ENCODE data around the gene CTNNA3. TPM values are rescaled to one million over a fixed set of nuclear protein-coding genes. Genes with fewer than 3 reads are reported as not detected.

CTNNA3 gene
- total and polyA plus RNA-seq, 2 donors (not counting 3 experiments of a cell fraction or from before 2014, with no cell fraction given) = not detected

- Histone ChIP-seq H3K9me1 (replicated peaks; ENCODE audit: control insufficient read depth, extremely low read depth, insufficient read depth, low read length) (no peaks in the 10 kb centered on the region), H3K4me1 (ENCODE audit: control insufficient read depth, extremely low read depth, insufficient read depth, low read length) (no peaks in the 10 kb centered on the region), H2AFZ (ENCODE audit: low read depth, low read length) (no peak overlapping the region), H3K9ac (replicated peaks; ENCODE audit: extremely low read depth, insufficient read depth, low read length) (no peak overlapping the region), H3K36me3 (ENCODE audit: control insufficient read depth in 2 of 2, extremely low read depth in 1 of 2, insufficient read depth in 2 of 2, low read length in 2 of 2) (no peaks in the 10 kb centered on the region), H3K27ac (ENCODE audit: insufficient read depth, low read depth, low read length) (no peak overlapping the region), H3K4me3 (replicated peaks in 1 of 3; ENCODE audit: insufficient read depth in 1 of 3, low read depth in 1 of 3, low read length in 3 of 3) (no peak overlapping the region), H3K9me3 (replicated peaks; ENCODE audit: control insufficient read depth, insufficient read depth, low read length) (no peaks in the 10 kb centered on the region), H3K27me3 (ENCODE audit: control insufficient read depth in 2 of 2, insufficient read depth in 2 of 2, low read length in 2 of 2) (no peaks in the 10 kb centered on the region), H4K20me1 (replicated peaks; ENCODE audit: control insufficient read depth, extremely low read depth, insufficient read depth, low read length) (no peaks in the 10 kb centered on the region), H3K4me2 (ENCODE audit: insufficient read depth, low read length) (no peak overlapping the region), H3K79me2 (ENCODE audit: control insufficient read depth, insufficient read depth, low read length) (no peaks in the 10 kb centered on the region)
- CTCF ChIA-PET = no interaction called here
- intact Hi-C loops (cut with micrococcal nuclease) (no loop called here), dilution Hi-C loops (cut with MboI; ENCODE audit: extremely low pct_ligation_motif_present, low sequenced_read_pairs) (no loop called here)
- DNase-seq (ENCODE audit: low read depth, low spot score) = no peak
- POLR2A ChIA-PET = no interaction called here
- no peak for TF ChIP-seq MYC (IDR thresholded peaks at IDR 0.05; ENCODE audit: low read depth, low read length)
- no TSS peak for BruUV-seq (replicated peaks)
- no peak for FAIRE-seq
These were observed 852.6 kb downstream of the CTNNA3 start for GRCh38 chr10:66843396-66843795.

- POLR2A ChIA-PET = no interaction called here
These were observed 853.1 kb downstream of the CTNNA3 start for GRCh38 chr10:66842867-66843266.

More at GRCh38 chr10:66842867-66843266, 853.1 kb downstream of the CTNNA3 start:
- no peak for TF ChIP-seq MAX (IDR thresholded peaks at IDR 0.05; ENCODE audit: insufficient read depth, insufficient read length)
- no peak for TF ChIP-seq POLR2AphosphoS5 (IDR thresholded peaks at IDR 0.05; ENCODE audit: insufficient read depth, low read depth, low read length)
- TF ChIP-seq CTCF (IDR thresholded peaks at IDR 0.05; ENCODE audit: extremely low read depth in 1 of 2, insufficient read depth in 1 of 2, low read depth in 1 of 2, low read length in 2 of 2) = no peak
- no peak for TF ChIP-seq GATA2 (IDR thresholded peaks at IDR 0.05; ENCODE audit: insufficient read depth, insufficient read length, low read depth, low read length)
- no peak for TF ChIP-seq POLR2A (IDR thresholded peaks at IDR 0.05; ENCODE audit: low read depth, low read length)
- no peak for TF ChIP-seq EZH2 (IDR thresholded peaks at IDR 0.05; ENCODE audit: borderline replicate concordance, low read depth, low read length, severe bottlenecking)
- no peak for TF ChIP-seq MYC (IDR thresholded peaks at IDR 0.05; ENCODE audit: low read depth, low read length)
- H3K9me3 ChIP-seq (replicated peaks; ENCODE audit: control insufficient read depth, insufficient read depth, low read length) = no peaks in the 10 kb centered on the region
- DNase-seq (ENCODE audit: low read depth, low spot score) (no peak), FAIRE-seq (no peak)
- intact Hi-C loops (cut with micrococcal nuclease) = no loop called here
- H3K27ac ChIP-seq (ENCODE audit: insufficient read depth, low read depth, low read length) = no peak overlapping the region
- no peaks in the 10 kb centered on the region for H4K20me1 ChIP-seq (replicated peaks; ENCODE audit: control insufficient read depth, extremely low read depth, insufficient read depth, low read length)
- no peaks in the 10 kb centered on the region for H3K36me3 ChIP-seq (ENCODE audit: control insufficient read depth in 2 of 2, extremely low read depth in 1 of 2, insufficient read depth in 2 of 2, low read length in 2 of 2)
- no TSS peak for BruUV-seq (replicated peaks)
- H3K27me3 ChIP-seq (ENCODE audit: control insufficient read depth in 2 of 2, insufficient read depth in 2 of 2, low read length in 2 of 2) = no peaks in the 10 kb centered on the region
- no peak overlapping the region for H2AFZ ChIP-seq (ENCODE audit: low read depth, low read length)
- no peak overlapping the region for H3K4me3 ChIP-seq (replicated peaks in 1 of 3; ENCODE audit: insufficient read depth in 1 of 3, low read depth in 1 of 3, low read length in 3 of 3)
- no peak overlapping the region for H3K9ac ChIP-seq (replicated peaks; ENCODE audit: extremely low read depth, insufficient read depth, low read length)
- no peaks in the 10 kb centered on the region for H3K79me2 ChIP-seq (ENCODE audit: control insufficient read depth, insufficient read depth, low read length)
- CTCF ChIA-PET = no interaction called here
- H3K9me1 ChIP-seq (replicated peaks; ENCODE audit: control insufficient read depth, extremely low read depth, insufficient read depth, low read length) = no peaks in the 10 kb centered on the region
- dilution Hi-C loops (cut with MboI; ENCODE audit: extremely low pct_ligation_motif_present, low sequenced_read_pairs) = no loop called here
- no peaks in the 10 kb centered on the region for H3K4me1 ChIP-seq (ENCODE audit: control insufficient read depth, extremely low read depth, insufficient read depth, low read length)
- H3K4me2 ChIP-seq (ENCODE audit: insufficient read depth, low read length) = no peak overlapping the region
